Kidney epithelial cell (primary cell): ENCODE results near the gene PDCD11. TPM values are rescaled to one million over a fixed set of nuclear protein-coding genes. Genes with fewer than 3 reads are reported as not detected.

Source experiments
- DNase-seq: peaks from one replicate; pipeline ENCODE4 v3.0.0-alpha.2; 2010; ENCODE audit warnings: low read depth
- H3K27me3 ChIP-seq: 2 replicates; pipeline ENCODE4 v1.6.0; 2011; ENCODE audit warnings: low read length; ENCODE audit not compliant: control insufficient read depth, insufficient read depth
- H3K36me3 ChIP-seq: 2 replicates; pipeline ENCODE4 v1.5.1; 2011; ENCODE audit warnings: low read length; ENCODE audit not compliant: control insufficient read depth, insufficient read depth
- H3K4me3 ChIP-seq: 2 replicates; pipeline ENCODE4 v1.5.1; 2011; ENCODE audit warnings: low read depth, mild to moderate bottlenecking, control low read depth, low read length
- total RNA-seq: library from RNA; depleted of rRNA; stranded (reverse); fragments of >200 nt; gene quantifications from 2 replicates; pipeline ENCODE4 v1.2.3, GENCODE V29; 2015
- TF ChIP-seq, protein P1 (sequence below): IDR thresholded peaks from 2 replicates; pipeline ENCODE4 v1.5.1; 2011; ENCODE audit warnings: mild to moderate bottlenecking, moderate library complexity, low read length, control low read depth, inconsistent platforms; ENCODE audit not compliant: insufficient read depth, poor library complexity, severe bottlenecking

PDCD11 gene
- total RNA-seq, 1 donor from 2014 or later = 53.0 TPM

DNA sequence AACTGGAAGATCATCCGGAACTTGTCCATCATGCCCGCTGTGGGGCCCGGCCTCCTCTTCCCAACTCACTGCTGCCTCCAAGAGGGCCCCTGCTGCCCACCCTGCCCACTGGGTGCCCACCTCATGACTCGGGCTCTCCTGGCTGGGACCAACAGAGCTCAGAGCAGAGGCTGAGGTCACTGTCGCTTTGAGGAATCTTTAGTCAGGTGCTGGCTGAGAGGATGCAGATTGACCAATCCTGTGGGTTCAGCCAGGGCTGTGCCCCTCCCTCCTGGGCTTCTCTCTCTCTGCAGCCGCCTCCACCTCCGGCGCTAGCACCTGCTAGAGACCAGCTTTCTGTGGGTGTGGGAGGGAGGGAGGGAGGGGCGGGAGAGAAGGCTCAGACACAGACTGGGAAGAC, 62.3 kb downstream of the PDCD11 start, which contains the start of gene CALHM1:
Gene CALHM1 (minus strand): TSS at position 181 of the 400 bp plus-strand sequence. CDS start 149 bp downstream, at position 32.
- Histone ChIP-seq H3K27me3 (peaks cover 5% of the 10 kb centered on the region), H3K36me3 (no peaks in the 10 kb centered on the region), H3K4me3 (no peak within 1 kb of the TSS)
- DNase-seq = no peak
- TF ChIP-seq, protein P1, sequence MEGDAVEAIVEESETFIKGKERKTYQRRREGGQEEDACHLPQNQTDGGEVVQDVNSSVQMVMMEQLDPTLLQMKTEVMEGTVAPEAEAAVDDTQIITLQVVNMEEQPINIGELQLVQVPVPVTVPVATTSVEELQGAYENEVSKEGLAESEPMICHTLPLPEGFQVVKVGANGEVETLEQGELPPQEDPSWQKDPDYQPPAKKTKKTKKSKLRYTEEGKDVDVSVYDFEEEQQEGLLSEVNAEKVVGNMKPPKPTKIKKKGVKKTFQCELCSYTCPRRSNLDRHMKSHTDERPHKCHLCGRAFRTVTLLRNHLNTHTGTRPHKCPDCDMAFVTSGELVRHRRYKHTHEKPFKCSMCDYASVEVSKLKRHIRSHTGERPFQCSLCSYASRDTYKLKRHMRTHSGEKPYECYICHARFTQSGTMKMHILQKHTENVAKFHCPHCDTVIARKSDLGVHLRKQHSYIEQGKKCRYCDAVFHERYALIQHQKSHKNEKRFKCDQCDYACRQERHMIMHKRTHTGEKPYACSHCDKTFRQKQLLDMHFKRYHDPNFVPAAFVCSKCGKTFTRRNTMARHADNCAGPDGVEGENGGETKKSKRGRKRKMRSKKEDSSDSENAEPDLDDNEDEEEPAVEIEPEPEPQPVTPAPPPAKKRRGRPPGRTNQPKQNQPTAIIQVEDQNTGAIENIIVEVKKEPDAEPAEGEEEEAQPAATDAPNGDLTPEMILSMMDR = no peak

DNA sequence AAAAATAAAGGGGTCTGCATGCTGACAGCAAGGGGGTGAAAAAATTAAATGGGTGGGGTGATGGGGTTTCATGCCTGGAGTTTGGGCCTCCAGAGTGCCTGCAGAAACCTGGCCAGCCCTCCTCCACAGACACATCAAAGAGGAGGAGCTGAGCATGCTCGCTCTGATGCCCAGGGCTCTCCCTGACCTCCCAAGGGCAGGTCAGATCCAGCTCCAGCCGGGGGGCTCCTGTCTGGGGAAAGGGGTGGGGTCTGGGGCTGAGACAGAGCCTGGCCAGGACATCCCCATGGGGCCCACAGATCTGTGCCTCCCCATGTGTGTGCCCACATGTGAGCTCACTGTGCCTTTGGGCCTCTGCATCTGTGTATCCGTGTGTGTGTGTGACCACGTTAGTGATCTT, 63.2 kb downstream of the PDCD11 start:
- no peak overlapping the region for H3K4me3 ChIP-seq
- H3K36me3 ChIP-seq = no peaks in the 10 kb centered on the region
- TF ChIP-seq, protein P1 = no peak
- H3K27me3 ChIP-seq = peaks cover 5% of the 10 kb centered on the region
- DNase-seq = no peak

DNA sequence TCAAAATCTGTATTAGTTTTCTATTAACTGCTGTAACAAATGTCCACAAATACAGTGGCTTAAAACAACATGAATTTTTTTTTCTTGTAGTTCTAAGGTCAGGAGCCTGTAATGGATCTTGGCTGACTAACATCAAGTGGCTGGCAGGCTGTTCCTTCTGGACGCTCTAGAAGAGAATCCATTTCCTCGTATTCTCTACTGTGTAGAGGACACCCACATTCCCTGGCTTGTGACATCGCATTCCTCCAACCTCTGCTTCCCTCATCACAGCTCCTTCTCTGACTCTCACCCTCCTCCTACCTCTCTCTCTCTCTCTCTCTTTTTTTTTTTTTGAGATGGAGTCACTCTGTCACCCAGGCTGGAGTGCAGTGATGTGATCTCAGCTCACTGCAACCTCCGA, 67.1 kb downstream of the PDCD11 start:
- no peak for DNase-seq
- Histone ChIP-seq H3K4me3 (no peak overlapping the region), H3K27me3 (peaks cover 5% of the 10 kb centered on the region), H3K36me3 (no peaks in the 10 kb centered on the region)
- TF ChIP-seq, protein P1 = no peak

DNA sequence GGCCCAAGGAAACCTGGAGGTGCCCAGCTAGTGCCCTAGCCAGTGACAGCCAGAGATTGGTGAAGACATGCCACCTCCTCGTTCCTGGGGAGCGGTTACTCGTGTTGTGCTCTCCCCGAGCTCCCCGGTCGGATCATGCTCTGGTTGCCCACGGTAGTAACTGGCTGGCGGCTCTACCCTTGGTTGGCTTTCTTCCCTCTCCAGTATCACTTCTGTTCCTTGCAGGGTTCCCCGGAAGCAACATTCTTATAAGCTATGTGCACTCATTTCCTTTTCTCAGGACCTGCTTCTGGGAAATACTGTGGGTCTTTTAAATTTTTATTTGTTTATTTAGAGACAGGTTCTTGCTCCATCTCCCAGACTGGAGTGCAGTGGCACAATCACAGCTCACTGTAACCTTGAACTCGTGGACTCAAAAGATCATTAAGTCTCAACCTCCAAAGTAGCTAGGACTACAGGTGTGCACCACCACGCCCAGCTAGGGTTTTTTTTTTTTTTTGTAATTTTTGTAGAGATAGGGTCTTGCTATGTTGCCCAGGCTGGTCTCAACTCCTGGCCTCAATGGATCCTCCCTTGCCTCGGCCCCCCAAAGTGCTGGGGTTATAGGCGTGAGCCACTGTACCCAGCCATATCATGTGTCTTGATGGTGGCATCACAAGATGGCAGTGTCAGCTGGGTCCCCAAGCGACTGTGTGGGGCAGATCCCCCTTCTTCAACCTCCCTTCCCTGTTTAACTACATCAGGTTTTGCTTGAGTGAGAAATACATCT, 69.2 kb downstream of the PDCD11 start:
- Histone ChIP-seq H3K4me3 (no peak overlapping the region), H3K36me3 (no peaks in the 10 kb centered on the region), H3K27me3 (peaks cover under 1% of the 10 kb centered on the region)
- DNase-seq = no peak
- TF ChIP-seq, protein P1 = no peak

DNA sequence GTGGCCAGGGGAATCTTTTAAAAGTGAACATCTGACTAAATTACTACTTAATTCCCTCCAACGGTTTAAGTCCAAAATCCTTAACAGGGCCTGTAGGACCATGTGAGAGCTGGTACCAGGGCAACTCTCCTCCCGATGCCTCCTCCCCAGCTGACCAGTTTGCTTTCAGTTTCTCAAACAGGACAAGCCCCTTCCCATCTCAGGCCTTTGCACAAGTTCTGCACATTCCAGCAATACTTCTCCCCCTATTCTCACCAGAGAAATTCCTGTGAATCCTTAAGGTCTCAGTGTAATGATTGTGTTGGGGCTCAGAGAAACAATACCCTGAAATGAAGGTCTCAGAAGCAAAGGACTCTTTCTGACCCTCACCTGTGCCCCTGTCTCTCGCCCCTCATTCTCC, 70.3 kb downstream of the PDCD11 start:
- TF ChIP-seq, protein P1 = no peak
- DNase-seq = no peak
- Histone ChIP-seq H3K36me3 (no peaks in the 10 kb centered on the region), H3K27me3 (no peaks in the 10 kb centered on the region), H3K4me3 (no peak overlapping the region)

DNA sequence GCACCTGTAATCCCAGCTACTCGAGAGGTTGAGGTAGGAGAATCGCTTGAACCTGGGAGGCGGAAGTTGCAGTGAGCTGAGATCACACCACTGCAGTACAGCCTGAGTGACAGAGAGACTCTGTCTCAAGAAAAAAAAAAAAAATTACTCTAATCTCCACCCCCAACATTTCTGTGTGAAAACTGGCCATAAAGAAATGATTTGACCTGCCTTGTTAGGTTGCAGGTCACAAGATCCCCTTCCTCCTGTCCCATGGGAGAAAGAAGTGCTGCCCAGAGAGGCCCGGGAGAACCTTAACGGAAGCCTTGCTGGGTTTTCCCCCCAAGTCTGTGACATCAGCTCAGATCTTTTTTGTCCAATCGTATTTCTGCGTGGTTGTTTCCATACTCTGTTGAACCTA, 71.0 kb downstream of the PDCD11 start:
- no peaks in the 10 kb centered on the region for H3K36me3 ChIP-seq
- no peak for DNase-seq
- H3K4me3 ChIP-seq = no peak overlapping the region
- H3K27me3 ChIP-seq = no peaks in the 10 kb centered on the region
- TF ChIP-seq, protein P1 = no peak
